Measurements from ENCODE around the gene OST4.

The OST4 gene

DNA sequence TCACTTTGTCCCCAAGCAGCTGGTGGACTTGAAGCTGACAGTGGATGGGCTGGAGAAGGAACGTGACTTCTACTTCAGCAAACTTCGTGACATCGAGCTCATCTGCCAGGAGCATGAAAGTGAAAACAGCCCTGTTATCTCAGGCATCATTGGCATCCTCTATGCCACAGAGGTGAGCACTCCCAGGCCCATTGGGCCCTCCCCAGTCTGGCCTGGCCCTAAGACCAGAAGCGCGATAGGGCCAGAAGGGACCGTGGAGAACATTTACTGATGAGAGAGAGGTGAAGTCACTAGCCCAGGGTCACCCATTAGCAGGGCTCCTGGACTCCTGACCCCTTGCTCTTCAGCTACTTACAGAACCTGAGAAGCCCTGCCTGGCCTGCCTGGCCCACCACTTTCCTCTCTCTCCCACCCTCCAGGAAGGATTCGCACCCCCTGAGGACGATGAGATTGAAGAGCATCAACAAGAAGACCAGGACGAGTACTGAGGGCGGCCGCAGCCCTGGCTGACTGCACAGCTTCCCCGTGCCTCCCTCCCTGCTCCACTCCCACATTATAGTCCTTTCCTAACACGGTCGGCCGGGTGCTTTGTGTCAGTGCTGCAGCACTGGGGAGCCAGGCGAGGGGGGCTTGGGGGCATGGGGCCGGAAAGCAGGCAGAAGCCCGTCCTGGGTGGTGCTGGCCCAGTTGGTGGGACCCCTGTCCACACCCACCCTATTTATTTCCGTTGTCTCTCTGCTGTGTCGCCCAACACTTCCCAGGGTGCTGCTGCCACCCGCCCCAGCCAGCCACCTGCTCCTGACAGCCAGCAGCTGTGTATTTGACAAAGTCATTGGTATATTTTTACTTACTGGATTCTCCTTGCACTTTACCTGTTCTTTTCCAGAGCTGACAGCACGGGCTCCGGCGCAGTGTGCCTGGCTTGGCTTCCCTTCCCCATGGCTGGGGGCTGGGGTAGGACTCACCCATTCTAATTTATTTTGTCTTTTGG, 45.3 kb downstream of the OST4 start:
- DNase-seq (ENCODE audit: low read depth, low spot score), result no peak

- no peak for DNase-seq (ENCODE audit: low read depth, low spot score)
These were observed 46.1 kb downstream of the OST4 start for GRCh38 chr2:27025281-27025800.

DNA sequence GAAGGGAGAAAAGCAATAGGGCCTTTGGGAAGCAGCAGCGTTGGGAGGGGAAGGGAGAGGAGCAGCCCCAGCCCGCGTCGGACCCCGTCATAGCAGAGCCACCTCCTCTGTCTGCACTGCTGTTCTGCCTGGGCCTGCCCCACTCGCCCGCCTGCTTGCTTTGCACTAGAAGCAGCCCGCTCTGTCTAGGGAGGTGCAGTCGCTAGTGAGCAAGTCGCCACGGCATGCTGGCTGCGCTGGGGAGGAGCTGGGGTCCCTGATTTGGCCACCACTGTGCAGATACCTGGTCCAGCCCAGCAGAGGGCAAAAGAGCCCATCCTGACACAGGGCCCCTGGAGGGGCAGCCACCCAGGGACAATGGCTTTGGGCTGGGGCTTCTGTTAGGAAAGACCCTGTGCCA, 46.6 kb downstream of the OST4 start:
- no peak for DNase-seq (ENCODE audit: low read depth, low spot score)

DNA sequence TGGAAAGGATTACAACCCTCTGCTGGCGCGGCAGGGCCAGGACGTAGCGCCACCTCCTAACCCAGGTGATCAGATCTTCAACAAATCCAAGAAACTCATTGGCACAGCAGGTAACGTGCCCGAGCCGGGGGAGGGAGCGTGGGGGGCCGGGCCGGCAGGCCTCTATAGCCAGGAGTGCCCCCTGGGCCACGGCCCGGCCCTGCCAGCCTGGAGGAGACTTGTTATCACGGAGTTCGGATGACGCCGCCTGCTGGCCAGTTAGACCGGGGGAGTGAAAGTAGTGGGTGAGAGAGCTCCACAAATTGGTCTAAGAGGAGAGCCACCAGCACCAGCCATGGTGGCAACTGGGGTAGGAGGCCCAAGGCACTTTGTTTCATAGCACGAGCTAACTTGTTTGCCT, 47.3 kb downstream of the OST4 start:
- DNase-seq (ENCODE audit: low read depth, low spot score), result no peak

DNA sequence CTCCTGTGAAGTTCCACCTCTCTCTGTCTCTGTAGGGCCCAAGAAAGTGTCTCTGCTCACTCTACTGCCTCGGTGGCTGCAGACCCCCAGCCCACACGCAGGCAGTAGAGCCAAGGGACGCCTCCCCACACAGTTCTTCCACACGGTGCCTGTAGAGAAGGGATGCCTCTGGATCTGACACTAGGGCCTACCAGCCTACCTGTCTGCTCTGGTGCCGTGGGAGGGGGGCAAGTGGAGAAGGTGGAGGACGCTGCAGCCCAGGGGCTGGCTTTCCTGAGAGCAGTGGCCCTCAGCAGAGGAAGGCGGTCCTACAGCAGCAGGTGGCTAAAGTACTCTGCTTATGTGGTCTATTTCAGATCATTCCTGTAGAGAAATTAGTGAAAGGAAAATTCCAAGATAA, 47.7 kb downstream of the OST4 start:
- no peak for DNase-seq (ENCODE audit: low read depth, low spot score)

- no peak for DNase-seq (ENCODE audit: low read depth, low spot score)
These were observed 50.0 kb downstream of the OST4 start for GRCh38 chr2:27021253-27022049.

Measured in smooth muscle cell of the brain vasculature (primary cell).